Effector memory CD8-positive, alpha-beta T cell (primary cell): ENCODE results near the gene TARBP1.
"Not testable (repeated sequence)": the region's sequence is repeated elsewhere in the genome, so short reads cannot be mapped to it uniquely, and the experiment has no call there.

Experiments used
- ATAC-seq: fragments of 150-1000 bp; cut with Tn5 transposase; replicated peaks from 2 replicates; pipeline ENCODE4 v1.10.0; 2021; ENCODE audit warnings: mild to moderate bottlenecking, moderate library complexity
- DNase-seq, 3 experiments: peaks; one replicate each; pipeline ENCODE4 v3.0.0; 2021
- H3K27ac Mint-ChIP-seq, 2 donors: one replicate each; pipeline ENCODE4 v1.8.0; 2022; ENCODE audit warnings: mild to moderate bottlenecking in 2 of 2, mixed read lengths in 2 of 2, moderate library complexity in 2 of 2
- H3K27me3 Mint-ChIP-seq, 2 donors: one replicate each; pipeline ENCODE4 v1.8.0; 2022; ENCODE audit warnings: mixed read lengths in 2 of 2
- H3K36me3 Mint-ChIP-seq: one replicate; pipeline ENCODE4 v1.8.0; 2022; ENCODE audit warnings: mild to moderate bottlenecking, moderate library complexity, mixed read lengths; ENCODE audit not compliant: insufficient read depth
- H3K4me1 Mint-ChIP-seq, 2 donors: one replicate each; pipeline ENCODE4 v1.8.0; 2022; ENCODE audit warnings: low read depth in 2 of 2, mixed read lengths in 2 of 2
- H3K4me3 Mint-ChIP-seq, 2 donors: one replicate each; pipeline ENCODE4 v1.8.0; 2022; ENCODE audit warnings: mild to moderate bottlenecking in 2 of 2, mixed read lengths in 2 of 2, moderate library complexity in 2 of 2
- H3K9me3 Mint-ChIP-seq, 2 donors: one replicate each; pipeline ENCODE4 v1.8.0; 2022; ENCODE audit warnings: mixed read lengths in 2 of 2

The TARBP1 gene

DNA sequence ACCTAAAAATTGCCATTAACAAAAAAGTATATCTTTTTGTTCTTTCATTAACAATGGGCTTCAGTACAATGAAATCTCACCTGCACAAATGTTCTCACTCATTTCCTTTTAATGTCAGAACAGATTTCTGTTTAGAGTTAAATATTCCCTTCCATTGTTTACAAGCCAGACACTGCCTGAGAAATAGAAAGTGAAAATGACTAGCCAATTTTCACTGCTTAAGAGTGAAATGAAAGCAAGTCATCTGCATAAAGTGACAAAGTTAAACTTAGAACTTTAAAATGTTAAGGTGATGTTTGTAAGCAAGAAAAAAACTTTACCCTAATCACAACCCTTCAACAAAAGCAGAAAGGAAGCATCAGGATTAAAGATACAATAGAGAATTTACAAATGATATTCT is 78.2 kb downstream of the TARBP1 start:
- peak overlapping the region; percentile 75 to 92 for H3K27ac Mint-ChIP-seq
- H3K4me1 Mint-ChIP-seq, result peaks cover 20 to 41% of the 10 kb centered on the region in 2 donors
- H3K9me3 Mint-ChIP-seq, result no peaks in the 10 kb centered on the region
- no peaks in the 10 kb centered on the region for H3K36me3 Mint-ChIP-seq
- ATAC-seq, result peak; percentile 74
- DNase-seq, result no peak
- peak overlapping the region; percentile 30 to 71 for H3K4me3 Mint-ChIP-seq
- H3K27me3 Mint-ChIP-seq, result no peaks in the 10 kb centered on the region

GRCh38 chr1:234399515-234399914 is 79.5 kb downstream of the TARBP1 start:
- peak overlapping the region; percentile 61 to 62 for H3K4me3 Mint-ChIP-seq
- H3K27me3 Mint-ChIP-seq, H3K36me3 Mint-ChIP-seq, H3K9me3 Mint-ChIP-seq, ATAC-seq, DNase-seq: not testable (repeated sequence)
- peak overlapping the region; percentile 75 to 92 for H3K27ac Mint-ChIP-seq
- H3K4me1 Mint-ChIP-seq, result peaks cover 21 to 41% of the 10 kb centered on the region in 2 donors

DNA sequence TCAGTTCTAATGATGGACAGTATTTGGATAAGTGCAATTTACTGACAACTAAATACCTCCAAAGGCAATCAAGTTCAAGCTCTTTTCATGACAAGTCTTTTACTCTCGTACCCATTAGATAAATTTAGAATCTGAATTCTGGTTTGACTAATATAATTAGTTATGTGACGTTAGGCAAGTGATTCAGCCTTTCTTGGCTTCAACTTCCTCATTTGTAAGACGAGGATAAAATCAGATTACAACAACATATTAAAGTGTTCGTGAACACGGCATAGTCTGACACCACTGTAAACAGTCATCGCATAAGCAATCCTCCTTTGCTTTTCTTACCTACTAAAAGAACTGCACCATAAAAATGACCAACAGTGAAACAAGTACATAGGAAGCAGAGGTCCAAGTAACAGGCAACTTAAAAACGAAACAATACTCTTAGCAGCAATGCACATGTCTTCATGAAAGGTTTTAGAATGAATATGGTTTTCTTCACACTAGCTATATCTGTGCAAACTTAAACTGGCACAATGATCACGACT is 80.1 kb downstream of the TARBP1 start:
- H3K4me3 Mint-ChIP-seq, result peak overlapping the region; percentile 61 to 62
- peaks cover 3% of the 10 kb centered on the region for H3K36me3 Mint-ChIP-seq
- no peaks in the 10 kb centered on the region for H3K9me3 Mint-ChIP-seq
- no peaks in the 10 kb centered on the region for H3K27me3 Mint-ChIP-seq
- ATAC-seq (peak; percentile 37), DNase-seq (no peak)
- peak overlapping the region; percentile 75 to 91 for H3K27ac Mint-ChIP-seq
- peaks cover 21 to 41% of the 10 kb centered on the region in 2 donors for H3K4me1 Mint-ChIP-seq

GRCh38 chr1:234397732-234398131 is 81.2 kb downstream of the TARBP1 start:
- H3K36me3 Mint-ChIP-seq, result peaks cover 6% of the 10 kb centered on the region
- H3K4me3 Mint-ChIP-seq, result no peak overlapping the region
- H3K27ac Mint-ChIP-seq, result no peak overlapping the region
- no peaks in the 10 kb centered on the region for H3K27me3 Mint-ChIP-seq
- no peak for ATAC-seq
- no peaks in the 10 kb centered on the region for H3K9me3 Mint-ChIP-seq
- DNase-seq, result no peak
- peaks cover 21 to 37% of the 10 kb centered on the region in 2 donors for H3K4me1 Mint-ChIP-seq

DNA sequence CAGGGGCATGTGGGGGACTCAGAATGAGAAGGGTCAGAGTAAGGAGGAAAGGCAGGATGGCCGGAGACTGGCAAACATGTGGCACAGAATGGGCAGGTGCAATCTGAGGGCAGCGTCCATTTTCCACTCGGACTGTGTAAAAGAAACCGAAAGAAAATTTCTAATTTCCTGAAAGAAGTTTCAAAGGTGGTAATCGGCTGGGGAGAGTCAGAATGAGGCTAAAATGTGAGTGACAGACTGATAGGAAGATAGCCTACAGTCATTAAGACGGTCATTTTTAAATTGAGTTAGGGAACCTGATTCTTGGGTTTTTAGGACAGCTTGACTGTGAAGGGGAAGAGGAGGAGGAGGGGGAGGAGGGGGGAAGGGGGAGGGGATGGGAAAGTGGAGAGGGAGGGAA is 82.1 kb downstream of the TARBP1 start:
- H3K27ac Mint-ChIP-seq, result peak overlapping the region; percentile 66

DNA sequence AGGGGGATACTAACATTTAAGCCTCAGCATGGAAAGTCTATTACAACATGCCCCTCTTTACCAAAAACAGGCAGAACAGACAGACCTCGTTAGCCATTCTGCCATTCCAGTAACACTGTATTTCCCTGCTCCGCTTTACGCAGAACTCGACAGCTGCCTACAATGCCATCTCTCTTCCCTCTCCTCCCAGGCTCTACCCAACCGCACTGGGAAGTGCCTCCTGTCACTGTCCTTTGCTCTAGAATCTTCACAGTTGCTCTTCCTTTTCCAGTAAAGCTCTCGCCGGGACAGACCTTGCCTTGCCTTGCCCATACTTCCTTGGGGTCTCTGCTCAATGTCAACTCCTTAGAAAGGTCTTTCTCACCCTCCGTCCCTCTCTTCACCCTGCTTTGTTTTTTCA is 82.9 kb downstream of the TARBP1 start:
- ATAC-seq (no peak), DNase-seq (no peak)
- Mint-ChIP-seq H3K4me1 (peaks cover 13 to 25% of the 10 kb centered on the region in 2 donors), H3K36me3 (peaks cover 15% of the 10 kb centered on the region), H3K27me3 (no peaks in the 10 kb centered on the region), H3K4me3 (no peak overlapping the region), H3K27ac (no peak overlapping the region), H3K9me3 (no peaks in the 10 kb centered on the region)

More for the DNA sequence above, 82.1 kb downstream of the TARBP1 start:
- ATAC-seq, result no peak
- Mint-ChIP-seq H3K9me3 (no peaks in the 10 kb centered on the region), H3K36me3 (peaks cover 14% of the 10 kb centered on the region), H3K4me1 (peaks cover 18 to 33% of the 10 kb centered on the region in 2 donors), H3K27me3 (no peaks in the 10 kb centered on the region), H3K4me3 (no peak overlapping the region)
- no peak for DNase-seq

- Mint-ChIP-seq H3K27me3 (no peaks in the 10 kb centered on the region), H3K4me3 (no peak overlapping the region), H3K9me3 (no peaks in the 10 kb centered on the region), H3K27ac (peak overlapping the region in 1 of 2 donors; percentile 4), H3K4me1 (peaks cover 10 to 18% of the 10 kb centered on the region in 2 donors), H3K36me3 (peaks cover 23% of the 10 kb centered on the region)
- DNase-seq (no peak), ATAC-seq (no peak)
Observed at GRCh38 chr1:234395297-234395696, 83.7 kb downstream of the TARBP1 start.

GRCh38 chr1:234393190-234393589 is 85.8 kb downstream of the TARBP1 start:
- ATAC-seq, result no peak
- H3K36me3 Mint-ChIP-seq, result peaks cover 28% of the 10 kb centered on the region

DNA sequence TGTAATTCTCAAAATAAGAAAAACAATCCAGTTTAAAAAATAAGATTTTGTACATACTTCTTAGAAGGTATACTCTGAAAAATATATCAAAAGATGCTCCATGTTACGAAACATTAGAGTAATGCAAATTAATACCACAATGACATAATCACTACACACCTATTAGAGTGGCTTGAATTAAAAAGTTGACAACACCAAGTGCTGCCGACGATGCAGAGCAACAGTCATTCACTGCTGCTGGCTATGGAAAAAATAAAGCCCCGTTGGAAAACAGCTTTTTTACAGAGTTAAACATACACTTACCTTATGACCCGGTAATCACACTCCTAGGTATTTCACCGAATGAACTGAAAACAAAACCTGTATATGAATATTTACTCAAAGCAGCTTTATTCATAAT is 90.9 kb downstream of the TARBP1 start:
- Mint-ChIP-seq H3K27me3 (no peaks in the 10 kb centered on the region), H3K4me1 (peaks cover 2 to 13% of the 10 kb centered on the region in 2 donors), H3K9me3 (no peaks in the 10 kb centered on the region), H3K27ac (no peak overlapping the region), H3K36me3 (peaks cover 39% of the 10 kb centered on the region), H3K4me3 (no peak overlapping the region)
- DNase-seq (no peak), ATAC-seq (no peak)

More at GRCh38 chr1:234393190-234393589, 85.8 kb downstream of the TARBP1 start:
- no peaks in the 10 kb centered on the region for H3K27me3 Mint-ChIP-seq
- DNase-seq, result no peak
- H3K4me3 Mint-ChIP-seq, result no peak overlapping the region
- H3K9me3 Mint-ChIP-seq, result no peaks in the 10 kb centered on the region
- peaks cover 4 to 6% of the 10 kb centered on the region in 2 donors for H3K4me1 Mint-ChIP-seq
- H3K27ac Mint-ChIP-seq, result no peak overlapping the region

DNA sequence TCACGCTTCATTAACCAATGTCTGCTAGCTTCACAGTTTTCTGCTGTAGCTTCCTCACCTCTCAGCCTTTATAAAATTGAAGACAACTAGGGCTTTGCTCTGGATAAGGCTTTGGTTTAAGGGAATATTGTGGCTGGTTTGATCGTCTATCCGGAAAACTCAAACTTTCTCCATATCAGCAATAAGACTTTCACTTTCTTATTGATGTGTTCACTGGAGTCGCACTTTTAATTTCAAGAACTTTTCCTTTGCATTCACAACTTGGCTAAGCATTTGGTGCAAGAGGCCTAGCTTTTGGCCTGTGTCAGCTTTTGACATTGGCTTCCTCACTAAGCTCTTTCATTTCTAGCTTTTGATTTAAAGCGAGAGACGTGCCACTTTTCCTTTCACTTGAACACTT is 92.9 kb downstream of the TARBP1 start:
- no peak for ATAC-seq
- H3K4me3 Mint-ChIP-seq, result peak overlapping the region in 1 of 2 donors; percentile 35
- no peaks in the 10 kb centered on the region for H3K9me3 Mint-ChIP-seq
- H3K27ac Mint-ChIP-seq, result peak overlapping the region; percentile 65 to 89
- H3K4me1 Mint-ChIP-seq, result peaks cover 6 to 23% of the 10 kb centered on the region in 2 donors
- DNase-seq, result no peak
- peaks cover 27% of the 10 kb centered on the region for H3K36me3 Mint-ChIP-seq
- no peaks in the 10 kb centered on the region for H3K27me3 Mint-ChIP-seq

- peaks cover 39% of the 10 kb centered on the region for H3K36me3 Mint-ChIP-seq
Observed at GRCh38 chr1:234381699-234382555, 97.1 kb downstream of the TARBP1 start.

DNA sequence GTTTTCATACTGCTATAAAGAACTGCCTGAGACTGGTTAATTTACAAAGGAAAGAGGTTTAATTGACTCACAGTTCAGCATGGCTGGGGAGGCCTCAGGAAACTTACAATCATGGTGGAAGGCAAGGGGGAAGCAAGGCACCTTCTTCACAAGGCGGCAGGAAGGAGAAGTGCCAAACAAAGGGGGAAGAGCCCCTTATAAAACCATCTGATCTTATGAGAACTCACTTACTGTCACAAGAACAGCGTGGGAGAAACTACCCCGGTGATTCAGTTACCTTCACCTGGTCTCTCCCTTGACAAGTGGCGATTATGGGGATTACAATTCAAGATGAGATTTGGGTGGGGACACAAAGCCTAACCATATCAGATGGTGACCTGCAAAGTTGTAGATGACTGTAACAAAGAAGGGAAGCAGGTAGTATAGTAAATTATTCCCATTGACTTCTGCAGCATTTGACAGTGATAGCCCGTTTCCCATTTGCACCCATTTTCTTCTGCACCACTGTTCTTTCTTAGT is 99.3 kb downstream of the TARBP1 start:
- Mint-ChIP-seq H3K4me1 (peaks cover 26 to 33% of the 10 kb centered on the region in 2 donors), H3K27ac (peak overlapping the region in 1 of 2 donors; percentile 16), H3K36me3 (peaks cover 40% of the 10 kb centered on the region)
- ATAC-seq, H3K4me3 Mint-ChIP-seq, H3K9me3 Mint-ChIP-seq, H3K27me3 Mint-ChIP-seq, DNase-seq: not testable (repeated sequence)

More at GRCh38 chr1:234381699-234382555, 97.1 kb downstream of the TARBP1 start:
- Mint-ChIP-seq H3K27ac (peak overlapping the region; percentile 28 to 47), H3K4me1 (peaks cover 20 to 34% of the 10 kb centered on the region in 2 donors), H3K4me3 (no peak overlapping the region), H3K27me3 (no peaks in the 10 kb centered on the region), H3K9me3 (no peaks in the 10 kb centered on the region)
- DNase-seq (no peak), ATAC-seq (no peak)

GRCh38 chr1:234375672-234376071 is 103.3 kb downstream of the TARBP1 start:
- H3K27ac Mint-ChIP-seq, result no peak overlapping the region
- H3K4me1 Mint-ChIP-seq, result peaks cover 37 to 40% of the 10 kb centered on the region in 2 donors
- H3K27me3 Mint-ChIP-seq, result no peaks in the 10 kb centered on the region
- DNase-seq (no peak), ATAC-seq (no peak)
- H3K36me3 Mint-ChIP-seq, result peaks cover 45% of the 10 kb centered on the region
- H3K4me3 Mint-ChIP-seq, result peak overlapping the region in 1 of 2 donors; percentile 49
- no peaks in the 10 kb centered on the region for H3K9me3 Mint-ChIP-seq

- no peaks in the 10 kb centered on the region for H3K9me3 Mint-ChIP-seq
- H3K27ac Mint-ChIP-seq, result peak overlapping the region; percentile 99
- no peaks in the 10 kb centered on the region for H3K27me3 Mint-ChIP-seq
- peak overlapping the region; percentile 89 to 91 for H3K4me3 Mint-ChIP-seq
- H3K36me3 Mint-ChIP-seq, result peaks cover 36% of the 10 kb centered on the region
- peak; percentile 28 for ATAC-seq
- H3K4me1 Mint-ChIP-seq, result peaks cover 35 to 41% of the 10 kb centered on the region in 2 donors
- no peak for DNase-seq
Observed at GRCh38 chr1:234373959-234374254, 105.1 kb downstream of the TARBP1 start.
